GM21390 (cell line): ENCODE results near the gene EXOG.

Source experiments
- ATAC-seq: cut with Tn5 transposase; IDR thresholded peaks from one replicate; pipeline ENCODE4 v1.9.1; 2021; ENCODE audit not compliant: unreplicated experiment

The EXOG gene

GRCh38 chr3:38496131-38496910, at the start of gene EXOG:
EXOG (plus strand) TSS chr3:38496340; CDS start chr3:38496368, 28 bp downstream.
- ATAC-seq: peak; percentile 83

GRCh38 chr3:38446812-38447211, 49.3 kb upstream of the EXOG start:
- ATAC-seq: no peak

- no peak for ATAC-seq
Observed at GRCh38 chr3:38450853-38451252, 45.3 kb upstream of the EXOG start.

- ATAC-seq: peak; percentile 54
Observed at GRCh38 chr3:38453075-38453912, 42.8 kb upstream of the EXOG start, which contains the start of gene ACVR2B. ACVR2B (plus strand) TSS chr3:38453890; CDS start chr3:38454323, 433 bp downstream.

- ATAC-seq: no peak
Observed at GRCh38 chr3:38453913-38454177, 42.3 kb upstream of the EXOG start.

GRCh38 chr3:38454178-38454883, 41.8 kb upstream of the EXOG start:
- ATAC-seq: peak; percentile 47

- ATAC-seq: peak; percentile 26
Observed at GRCh38 chr3:38454884-38455638, 41.1 kb upstream of the EXOG start.

GRCh38 chr3:38455639-38456430, 40.3 kb upstream of the EXOG start:
- peak; percentile 43 for ATAC-seq

- no peak for ATAC-seq
Observed at GRCh38 chr3:38457111-38458003, 38.8 kb upstream of the EXOG start.

- no peak for ATAC-seq
Observed at GRCh38 chr3:38458796-38459498, 37.2 kb upstream of the EXOG start.

- ATAC-seq: no peak
Observed at GRCh38 chr3:38459499-38460048, 36.6 kb upstream of the EXOG start.

- ATAC-seq: no peak
Observed at GRCh38 chr3:38460377-38461270, 35.5 kb upstream of the EXOG start.

GRCh38 chr3:38465588-38466154, 30.5 kb upstream of the EXOG start:
- no peak for ATAC-seq

GRCh38 chr3:38468765-38469164, 27.4 kb upstream of the EXOG start:
- ATAC-seq: no peak

GRCh38 chr3:38469852-38470251, 26.3 kb upstream of the EXOG start:
- ATAC-seq: no peak

- ATAC-seq: no peak
Observed at GRCh38 chr3:38471260-38471857, 24.8 kb upstream of the EXOG start.
